ENCODE measurements around the gene SLC25A30.
"Not testable (repeated sequence)": the region's sequence is repeated elsewhere in the genome, so short reads cannot be mapped to it uniquely, and the experiment has no call there.

Gene SLC25A30

GRCh38 chr13:45392811-45393210, 25.4 kb downstream of the SLC25A30 start:
- no peaks in the 10 kb centered on the region for H3K27me3 Mint-ChIP-seq (ENCODE audit: low read depth)
- no peak overlapping the region for H3K27ac Mint-ChIP-seq
- peaks cover 47% of the 10 kb centered on the region for H3K36me3 Mint-ChIP-seq (ENCODE audit: low read depth)
- no peak overlapping the region for H3K4me3 Mint-ChIP-seq
- H3K9me3 Mint-ChIP-seq, result no peaks in the 10 kb centered on the region
- DNase-seq (ENCODE audit: low spot score), result no peak
- H3K4me1 Mint-ChIP-seq (ENCODE audit: low read depth), result peaks cover 28% of the 10 kb centered on the region

GRCh38 chr13:45391926-45392325, 26.2 kb downstream of the SLC25A30 start:
- no peak for DNase-seq (ENCODE audit: low spot score)
- Mint-ChIP-seq H3K4me1 (ENCODE audit: low read depth) (peaks cover 31% of the 10 kb centered on the region), H3K4me3 (no peak overlapping the region), H3K9me3 (no peaks in the 10 kb centered on the region), H3K27me3 (ENCODE audit: low read depth) (no peaks in the 10 kb centered on the region), H3K27ac (no peak overlapping the region), H3K36me3 (ENCODE audit: low read depth) (peaks cover 48% of the 10 kb centered on the region)

- H3K27ac Mint-ChIP-seq; H3K27me3 Mint-ChIP-seq (ENCODE audit: low read depth); H3K9me3 Mint-ChIP-seq; DNase-seq (ENCODE audit: low spot score); H3K4me3 Mint-ChIP-seq: not testable (repeated sequence)
- Mint-ChIP-seq H3K4me1 (ENCODE audit: low read depth) (peaks cover 24% of the 10 kb centered on the region), H3K36me3 (ENCODE audit: low read depth) (peaks cover 46% of the 10 kb centered on the region)
Measured at GRCh38 chr13:45391128-45391527, 27.0 kb downstream of the SLC25A30 start.

- not testable (repeated sequence) for H3K4me3 Mint-ChIP-seq; DNase-seq (ENCODE audit: low spot score)
Measured at GRCh38 chr13:45390348-45390747, 27.8 kb downstream of the SLC25A30 start.

GRCh38 chr13:45388664-45389063, 29.5 kb downstream of the SLC25A30 start:
- no peak overlapping the region for H3K27ac Mint-ChIP-seq
- peaks cover 37% of the 10 kb centered on the region for H3K36me3 Mint-ChIP-seq (ENCODE audit: low read depth)
- no peaks in the 10 kb centered on the region for H3K9me3 Mint-ChIP-seq
- no peak for DNase-seq (ENCODE audit: low spot score)
- peaks cover 5% of the 10 kb centered on the region for H3K4me1 Mint-ChIP-seq (ENCODE audit: low read depth)
- no peak overlapping the region for H3K4me3 Mint-ChIP-seq
- no peaks in the 10 kb centered on the region for H3K27me3 Mint-ChIP-seq (ENCODE audit: low read depth)

More at GRCh38 chr13:45390348-45390747, 27.8 kb downstream of the SLC25A30 start:
- H3K27ac Mint-ChIP-seq; H3K27me3 Mint-ChIP-seq (ENCODE audit: low read depth); H3K9me3 Mint-ChIP-seq: not testable (repeated sequence)
- H3K36me3 Mint-ChIP-seq (ENCODE audit: low read depth), result peaks cover 43% of the 10 kb centered on the region
- H3K4me1 Mint-ChIP-seq (ENCODE audit: low read depth), result peaks cover 17% of the 10 kb centered on the region

- H3K4me3 Mint-ChIP-seq; H3K27me3 Mint-ChIP-seq (ENCODE audit: low read depth); H3K4me1 Mint-ChIP-seq (ENCODE audit: low read depth); H3K9me3 Mint-ChIP-seq; DNase-seq (ENCODE audit: low spot score); H3K27ac Mint-ChIP-seq: not testable (repeated sequence)
- peaks cover 34% of the 10 kb centered on the region for H3K36me3 Mint-ChIP-seq (ENCODE audit: low read depth)
Measured at GRCh38 chr13:45386892-45387575, 31.1 kb downstream of the SLC25A30 start.

- Mint-ChIP-seq H3K27me3 (ENCODE audit: low read depth) (no peaks in the 10 kb centered on the region), H3K9me3 (no peaks in the 10 kb centered on the region), H3K4me1 (ENCODE audit: low read depth) (peaks cover 5% of the 10 kb centered on the region), H3K36me3 (ENCODE audit: low read depth) (peaks cover 30% of the 10 kb centered on the region), H3K27ac (no peak overlapping the region), H3K4me3 (no peak overlapping the region)
- no peak for DNase-seq (ENCODE audit: low spot score)
Measured at GRCh38 chr13:45385907-45386553, 32.1 kb downstream of the SLC25A30 start.

- DNase-seq (ENCODE audit: low spot score), result no peak
- Mint-ChIP-seq H3K27ac (no peak overlapping the region), H3K27me3 (ENCODE audit: low read depth) (no peaks in the 10 kb centered on the region), H3K9me3 (no peaks in the 10 kb centered on the region), H3K4me1 (ENCODE audit: low read depth) (peaks cover 5% of the 10 kb centered on the region), H3K36me3 (ENCODE audit: low read depth) (peaks cover 23% of the 10 kb centered on the region), H3K4me3 (no peak overlapping the region)
Measured at GRCh38 chr13:45385320-45385719, 32.9 kb downstream of the SLC25A30 start.

- H3K36me3 Mint-ChIP-seq (ENCODE audit: low read depth), result peaks cover 22% of the 10 kb centered on the region
- H3K27ac Mint-ChIP-seq, result no peak overlapping the region
- H3K4me3 Mint-ChIP-seq, result no peak overlapping the region
- no peaks in the 10 kb centered on the region for H3K27me3 Mint-ChIP-seq (ENCODE audit: low read depth)
- peaks cover 5% of the 10 kb centered on the region for H3K4me1 Mint-ChIP-seq (ENCODE audit: low read depth)
- H3K9me3 Mint-ChIP-seq, result no peaks in the 10 kb centered on the region
- no peak for DNase-seq (ENCODE audit: low spot score)
Measured at GRCh38 chr13:45384474-45385174, 33.5 kb downstream of the SLC25A30 start.

- H3K4me3 Mint-ChIP-seq; H3K27ac Mint-ChIP-seq; DNase-seq (ENCODE audit: low spot score); H3K9me3 Mint-ChIP-seq; H3K4me1 Mint-ChIP-seq (ENCODE audit: low read depth); H3K27me3 Mint-ChIP-seq (ENCODE audit: low read depth): not testable (repeated sequence)
- peaks cover 16% of the 10 kb centered on the region for H3K36me3 Mint-ChIP-seq (ENCODE audit: low read depth)
Measured at GRCh38 chr13:45382739-45383138, 35.4 kb downstream of the SLC25A30 start.

GRCh38 chr13:45381196-45381595, 37.0 kb downstream of the SLC25A30 start:
- H3K36me3 Mint-ChIP-seq (ENCODE audit: low read depth), result peaks cover 8% of the 10 kb centered on the region
- no peak overlapping the region for H3K27ac Mint-ChIP-seq
- no peaks in the 10 kb centered on the region for H3K9me3 Mint-ChIP-seq
- no peak overlapping the region for H3K4me3 Mint-ChIP-seq
- H3K4me1 Mint-ChIP-seq (ENCODE audit: low read depth), result no peaks in the 10 kb centered on the region
- H3K27me3 Mint-ChIP-seq (ENCODE audit: low read depth), result no peaks in the 10 kb centered on the region
- DNase-seq (ENCODE audit: low spot score), result no peak

GRCh38 chr13:45380708-45381107, 37.5 kb downstream of the SLC25A30 start:
- DNase-seq (ENCODE audit: low spot score); H3K4me3 Mint-ChIP-seq; H3K4me1 Mint-ChIP-seq (ENCODE audit: low read depth); H3K27me3 Mint-ChIP-seq (ENCODE audit: low read depth); H3K27ac Mint-ChIP-seq; H3K36me3 Mint-ChIP-seq (ENCODE audit: low read depth); H3K9me3 Mint-ChIP-seq: not testable (repeated sequence)

- DNase-seq (ENCODE audit: low spot score); H3K4me3 Mint-ChIP-seq; H3K27me3 Mint-ChIP-seq (ENCODE audit: low read depth); H3K36me3 Mint-ChIP-seq (ENCODE audit: low read depth); H3K27ac Mint-ChIP-seq; H3K9me3 Mint-ChIP-seq; H3K4me1 Mint-ChIP-seq (ENCODE audit: low read depth): not testable (repeated sequence)
Measured at GRCh38 chr13:45379516-45379915, 38.7 kb downstream of the SLC25A30 start.

- not testable (repeated sequence) for H3K36me3 Mint-ChIP-seq (ENCODE audit: low read depth); H3K9me3 Mint-ChIP-seq; DNase-seq (ENCODE audit: low spot score); H3K4me1 Mint-ChIP-seq (ENCODE audit: low read depth); H3K4me3 Mint-ChIP-seq; H3K27me3 Mint-ChIP-seq (ENCODE audit: low read depth); H3K27ac Mint-ChIP-seq
Measured at GRCh38 chr13:45378786-45379185, 39.4 kb downstream of the SLC25A30 start.
